GM19395 (cell line): ENCODE measurements around the gene SLAMF6.
"Not testable (repeated sequence)": the region's sequence is repeated elsewhere in the genome, so short reads cannot be mapped to it uniquely, and the experiment has no call there.

Experiments used
- ATAC-seq: cut with Tn5 transposase; IDR thresholded peaks from one replicate; pipeline ENCODE4 v1.9.1; 2021; ENCODE audit warnings: mild to moderate bottlenecking, moderate library complexity; ENCODE audit not compliant: unreplicated experiment

The SLAMF6 gene

GRCh38 chr1:160522622-160523345, at the start of gene SLAMF6:
SLAMF6 (minus strand) TSS chr1:160523255; CDS start chr1:160523192, 63 bp downstream.
- peak; percentile 64 for ATAC-seq

GRCh38 chr1:160570840-160571239, 47.8 kb upstream of the SLAMF6 start:
- ATAC-seq = no peak

- ATAC-seq = no peak
These were observed 46.8 kb upstream of the SLAMF6 start for GRCh38 chr1:160569806-160570205.

- ATAC-seq = peak; percentile 65
These were observed 45.0 kb upstream of the SLAMF6 start for GRCh38 chr1:160567858-160568682.

DNA sequence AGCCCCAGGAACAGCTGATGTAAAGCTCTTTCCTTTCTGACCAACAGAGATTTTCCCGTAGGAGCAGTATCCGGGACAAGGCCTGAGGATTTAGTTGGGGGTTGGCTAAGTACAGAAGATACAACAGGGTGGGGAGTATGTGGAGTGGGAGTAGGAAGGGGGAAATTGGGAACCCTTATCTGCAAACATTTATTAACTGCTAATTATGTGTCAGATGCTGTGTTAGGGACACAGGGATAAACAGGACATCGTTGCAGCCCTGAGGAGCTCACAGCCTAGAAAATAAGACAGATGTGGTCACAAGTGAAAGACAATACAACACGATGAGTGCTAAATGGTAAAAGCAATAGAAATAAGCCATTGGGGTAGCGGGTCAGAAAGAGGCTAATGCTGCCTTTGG, 44.3 kb upstream of the SLAMF6 start:
- ATAC-seq = no peak

DNA sequence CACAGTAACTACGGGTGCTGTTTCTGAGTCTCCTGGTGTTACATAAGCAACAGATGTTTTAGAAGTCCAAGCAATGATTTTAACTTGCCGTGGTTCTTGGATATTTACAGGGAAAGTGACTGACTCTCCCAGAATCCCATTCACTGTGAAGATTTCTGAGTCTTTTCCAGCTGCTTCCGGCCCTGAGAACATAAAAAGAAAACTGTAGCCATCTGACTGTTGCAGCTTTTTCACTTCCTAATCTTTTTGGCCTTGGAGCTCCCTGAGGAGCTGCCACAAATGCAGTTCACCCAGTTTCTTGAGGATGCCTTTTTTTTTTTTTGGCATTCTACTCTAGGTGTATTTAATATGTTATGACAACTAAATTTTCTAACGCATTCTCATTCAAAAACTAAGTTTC, 42.5 kb upstream of the SLAMF6 start:
- no peak for ATAC-seq

GRCh38 chr1:160563230-160563629, 40.2 kb upstream of the SLAMF6 start:
- not testable (repeated sequence) for ATAC-seq

GRCh38 chr1:160562745-160563144, 39.7 kb upstream of the SLAMF6 start:
- not testable (repeated sequence) for ATAC-seq

- no peak for ATAC-seq
These were observed 37.8 kb upstream of the SLAMF6 start for GRCh38 chr1:160560806-160561205.

DNA sequence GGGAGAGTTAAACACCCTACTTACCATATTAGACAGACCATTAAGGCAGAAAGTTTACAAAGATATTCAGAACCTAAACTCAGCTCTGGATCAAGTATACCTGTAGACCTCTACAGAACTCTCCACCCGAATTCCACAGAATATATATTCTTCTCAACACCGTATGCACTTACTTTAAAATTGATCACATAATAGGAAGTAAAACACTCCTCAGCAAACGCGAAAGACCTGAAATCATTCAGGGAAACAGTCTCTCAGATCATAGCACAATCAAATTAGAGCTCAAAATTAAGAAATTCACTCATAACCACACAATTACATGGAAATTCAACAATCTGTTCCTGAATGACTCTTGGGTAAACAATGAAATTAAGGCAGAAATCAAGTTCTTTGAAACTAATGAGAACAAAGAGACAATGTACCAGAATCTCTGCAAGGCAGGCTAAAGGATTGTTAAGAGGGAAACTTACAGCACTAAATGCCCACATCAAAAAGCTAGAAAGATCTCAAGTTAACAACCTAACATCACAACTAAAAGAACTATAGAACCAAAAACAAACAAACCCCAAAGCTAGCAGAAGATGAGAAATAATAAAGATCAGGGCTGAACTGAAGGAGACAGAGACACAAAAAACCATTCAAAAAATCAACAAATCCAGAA, 37.1 kb upstream of the SLAMF6 start:
- no peak for ATAC-seq

DNA sequence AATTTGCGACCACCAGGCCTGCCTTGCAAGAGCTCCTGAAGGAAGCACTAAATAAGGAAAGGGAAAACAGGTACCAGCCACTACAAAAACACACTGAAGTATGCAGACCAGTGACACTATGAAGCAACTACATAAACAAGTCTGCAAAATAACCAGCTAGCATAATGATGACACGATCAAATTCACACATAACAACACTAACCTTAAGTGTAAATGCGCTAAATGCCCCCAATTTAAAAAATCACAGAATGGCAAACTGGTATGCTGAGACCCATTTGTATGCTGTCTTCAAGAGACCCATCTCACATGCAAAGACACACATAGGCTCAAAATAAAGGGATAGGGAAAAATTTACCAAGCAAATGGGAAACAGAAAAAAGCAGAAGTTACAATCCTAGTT, 36.4 kb upstream of the SLAMF6 start:
- ATAC-seq = not testable (repeated sequence)

GRCh38 chr1:160558660-160559380, 35.8 kb upstream of the SLAMF6 start:
- ATAC-seq = no peak

DNA sequence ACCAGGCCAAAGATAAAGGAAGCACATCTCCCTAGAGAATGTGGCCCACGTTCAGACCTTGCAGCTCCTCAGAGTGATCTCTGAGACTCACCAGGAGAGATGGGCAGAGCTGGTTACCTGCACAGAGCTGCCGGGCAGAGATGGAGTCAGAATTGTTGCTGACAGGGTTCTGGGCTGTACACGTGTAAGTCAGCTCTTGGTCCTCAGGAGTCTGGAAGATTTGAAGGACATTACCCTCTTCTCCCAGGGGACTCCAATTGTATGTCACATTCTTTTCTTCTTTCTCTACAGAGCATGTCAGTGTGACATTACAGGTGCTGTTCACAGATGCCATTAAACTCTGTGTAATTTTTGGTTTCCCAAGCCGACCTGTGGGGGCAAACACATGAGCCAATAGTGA, 30.7 kb upstream of the SLAMF6 start:
- ATAC-seq = no peak

DNA sequence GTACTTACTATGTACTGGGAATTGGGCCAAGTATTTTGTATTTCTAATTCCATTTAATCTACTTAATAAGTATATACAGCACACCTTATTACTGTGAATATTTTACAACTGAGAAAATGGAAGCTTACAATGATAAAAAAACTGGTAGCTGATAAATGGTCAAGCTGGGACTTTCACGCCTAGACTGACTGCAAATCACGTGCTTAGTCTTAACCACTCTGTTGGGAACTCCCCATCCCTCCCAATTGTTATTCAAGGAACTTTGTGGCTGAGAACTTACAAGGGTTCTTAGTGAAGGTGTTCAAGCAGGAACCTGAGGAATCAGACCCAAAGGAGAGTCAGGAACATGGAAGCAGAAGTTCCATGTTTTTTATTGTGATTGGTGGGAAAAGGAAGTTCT, 29.4 kb upstream of the SLAMF6 start:
- no peak for ATAC-seq

DNA sequence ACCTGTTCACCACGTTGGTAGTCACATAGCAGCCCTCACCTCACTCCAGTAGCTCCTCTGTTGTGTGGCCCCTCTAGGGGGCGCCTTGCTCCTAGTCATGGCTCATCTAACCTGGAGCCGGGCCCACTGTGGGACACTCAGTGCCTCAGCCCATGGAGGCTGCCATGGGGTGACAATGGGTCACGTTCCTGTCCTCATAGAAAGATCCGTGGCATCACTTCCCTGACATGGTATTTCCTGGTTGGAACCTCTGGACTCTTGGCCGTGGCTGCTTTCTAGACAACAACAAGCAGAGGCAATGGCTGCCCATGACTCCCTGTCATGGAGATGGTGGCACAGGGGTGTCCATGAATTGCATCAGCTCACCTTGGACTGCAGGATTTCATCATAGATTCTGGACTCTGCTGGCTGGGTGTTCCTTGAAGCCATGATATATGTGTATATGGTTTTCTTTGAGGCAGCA, 27.5 kb upstream of the SLAMF6 start:
- ATAC-seq = no peak

- ATAC-seq = no peak
These were observed 26.6 kb upstream of the SLAMF6 start for GRCh38 chr1:160549665-160550006.

DNA sequence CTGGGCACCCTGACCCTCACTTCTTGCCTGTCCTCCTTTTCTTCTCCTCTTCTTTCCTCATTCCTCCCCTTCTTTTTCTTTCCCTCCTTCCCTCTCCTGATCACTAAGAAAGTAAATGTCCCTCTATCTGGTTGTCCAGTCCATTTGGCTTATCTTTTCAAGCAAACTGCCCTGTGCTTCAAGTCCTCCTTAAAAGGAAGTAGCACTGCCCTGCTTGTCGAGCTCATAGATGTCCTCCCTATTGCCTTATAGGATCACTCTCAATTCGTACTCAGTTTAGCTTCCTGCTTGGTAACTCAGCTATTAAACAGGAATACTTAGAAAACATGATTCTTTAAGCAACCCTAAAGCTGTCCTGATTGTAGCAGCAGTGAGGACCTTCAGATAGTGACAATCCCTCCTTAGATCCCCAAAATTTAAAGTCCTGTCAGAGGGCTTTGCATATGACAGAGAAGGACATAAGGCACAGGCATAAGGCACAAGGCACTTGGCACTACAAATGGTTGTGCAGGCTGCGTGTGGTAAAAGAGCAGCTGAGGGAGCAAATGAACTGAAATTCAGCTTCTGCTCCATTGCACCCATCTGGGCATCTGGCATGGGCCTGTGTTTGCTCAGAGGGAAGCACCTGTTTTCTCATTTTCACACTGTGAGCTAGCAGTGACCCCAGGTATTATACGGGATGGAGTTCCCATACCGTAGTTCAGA, 26.1 kb upstream of the SLAMF6 start:
- ATAC-seq = no peak

GRCh38 chr1:160548183-160548582, 25.1 kb upstream of the SLAMF6 start:
- peak; percentile 50 for ATAC-seq

GRCh38 chr1:160547422-160547821, 24.4 kb upstream of the SLAMF6 start:
- no peak for ATAC-seq

- no peak for ATAC-seq
These were observed 23.9 kb upstream of the SLAMF6 start for GRCh38 chr1:160546942-160547341.
